ENCODE data around the gene YIF1B.

DNA sequence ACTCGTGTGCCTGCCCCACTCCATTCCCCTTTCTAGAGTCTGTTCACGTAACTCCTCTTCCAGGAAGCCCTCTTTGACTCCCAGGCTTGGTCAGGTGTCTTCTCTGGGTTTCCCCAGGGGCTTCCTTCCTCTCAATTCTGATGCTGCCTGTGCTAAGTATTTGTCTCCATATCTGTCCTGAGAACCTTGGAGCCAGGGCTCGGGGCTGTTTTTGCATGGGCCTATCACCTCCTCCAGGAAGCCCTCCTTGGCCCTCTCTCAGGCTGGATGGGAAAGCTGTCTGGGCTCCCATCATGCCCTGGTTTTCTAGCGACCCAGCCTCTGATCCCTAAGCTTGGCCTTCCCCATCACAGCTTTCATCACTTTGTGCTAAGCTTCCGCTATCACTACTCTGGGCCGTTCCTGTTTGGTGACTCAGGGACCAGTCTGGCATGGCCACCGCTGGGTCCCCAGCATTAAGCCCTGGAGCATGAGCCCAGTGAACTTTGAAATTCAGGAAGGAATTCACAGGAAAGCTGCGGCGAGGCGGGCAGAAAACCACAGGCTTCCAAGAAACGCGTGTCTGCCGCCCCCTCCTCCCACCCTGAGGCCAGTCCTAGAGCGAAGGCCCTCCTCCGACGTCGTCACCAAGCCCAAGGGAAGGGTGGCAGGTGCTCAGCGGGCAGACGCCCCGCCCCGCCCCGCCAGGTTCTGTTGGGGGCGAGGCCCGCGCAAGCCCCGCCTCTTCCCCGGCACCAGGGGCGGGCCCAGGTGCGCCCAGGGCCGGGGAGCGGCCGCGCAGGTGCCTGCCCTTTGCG, 51.9 kb downstream of the YIF1B start:
- TF ChIP-seq, protein P1, sequence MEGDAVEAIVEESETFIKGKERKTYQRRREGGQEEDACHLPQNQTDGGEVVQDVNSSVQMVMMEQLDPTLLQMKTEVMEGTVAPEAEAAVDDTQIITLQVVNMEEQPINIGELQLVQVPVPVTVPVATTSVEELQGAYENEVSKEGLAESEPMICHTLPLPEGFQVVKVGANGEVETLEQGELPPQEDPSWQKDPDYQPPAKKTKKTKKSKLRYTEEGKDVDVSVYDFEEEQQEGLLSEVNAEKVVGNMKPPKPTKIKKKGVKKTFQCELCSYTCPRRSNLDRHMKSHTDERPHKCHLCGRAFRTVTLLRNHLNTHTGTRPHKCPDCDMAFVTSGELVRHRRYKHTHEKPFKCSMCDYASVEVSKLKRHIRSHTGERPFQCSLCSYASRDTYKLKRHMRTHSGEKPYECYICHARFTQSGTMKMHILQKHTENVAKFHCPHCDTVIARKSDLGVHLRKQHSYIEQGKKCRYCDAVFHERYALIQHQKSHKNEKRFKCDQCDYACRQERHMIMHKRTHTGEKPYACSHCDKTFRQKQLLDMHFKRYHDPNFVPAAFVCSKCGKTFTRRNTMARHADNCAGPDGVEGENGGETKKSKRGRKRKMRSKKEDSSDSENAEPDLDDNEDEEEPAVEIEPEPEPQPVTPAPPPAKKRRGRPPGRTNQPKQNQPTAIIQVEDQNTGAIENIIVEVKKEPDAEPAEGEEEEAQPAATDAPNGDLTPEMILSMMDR (IDR thresholded peaks at IDR 0.05), result no peak
- no peak for TF ChIP-seq EZH2 (IDR thresholded peaks at IDR 0.05; ENCODE audit: borderline replicate concordance, insufficient read depth, low read depth, low read length, poor library complexity, severe bottlenecking)

Data from B cell (primary cell).